DMS53 (cell line): ENCODE measurements around the gene SH3RF1.

Source experiments
- DNase-seq: peaks from one replicate; lab custom pipeline; 2025; lab: John Stamatoyannopoulos, UW

The SH3RF1 gene

GRCh38 chr4:169107528-169107927 is 163.2 kb downstream of the SH3RF1 start:
- no peak for DNase-seq

- DNase-seq, result no peak
Measured at GRCh38 chr4:169106696-169107229, 164.0 kb downstream of the SH3RF1 start.

GRCh38 chr4:169105620-169106019 is 165.1 kb downstream of the SH3RF1 start:
- DNase-seq, result no peak

DNA sequence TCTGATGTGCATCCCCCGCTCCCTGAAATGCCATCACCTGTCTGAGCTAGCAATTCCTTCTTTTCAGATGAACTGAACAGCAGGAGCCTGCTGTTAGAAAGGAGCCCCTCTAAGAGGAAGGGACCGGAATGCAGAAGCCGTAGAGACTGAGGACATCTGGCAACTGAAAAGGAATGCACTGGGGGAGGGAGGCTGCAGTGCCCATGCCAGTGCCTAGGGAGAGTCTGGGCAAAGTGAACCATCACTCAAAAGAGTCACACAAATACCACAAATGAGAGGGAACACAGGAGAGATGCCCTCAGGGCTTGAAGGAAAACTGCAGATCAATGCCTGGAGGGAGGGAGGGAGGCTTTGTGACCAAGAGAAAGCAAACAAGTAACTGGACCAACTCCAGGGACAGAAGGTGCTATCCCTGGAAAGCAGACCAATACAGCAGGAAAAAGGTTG is 166.8 kb downstream of the SH3RF1 start:
- DNase-seq, result no peak

- no peak for DNase-seq
Measured at GRCh38 chr4:169102026-169102425, 168.7 kb downstream of the SH3RF1 start.

- no peak for DNase-seq
Measured at GRCh38 chr4:169100670-169101101, 170.1 kb downstream of the SH3RF1 start.

DNA sequence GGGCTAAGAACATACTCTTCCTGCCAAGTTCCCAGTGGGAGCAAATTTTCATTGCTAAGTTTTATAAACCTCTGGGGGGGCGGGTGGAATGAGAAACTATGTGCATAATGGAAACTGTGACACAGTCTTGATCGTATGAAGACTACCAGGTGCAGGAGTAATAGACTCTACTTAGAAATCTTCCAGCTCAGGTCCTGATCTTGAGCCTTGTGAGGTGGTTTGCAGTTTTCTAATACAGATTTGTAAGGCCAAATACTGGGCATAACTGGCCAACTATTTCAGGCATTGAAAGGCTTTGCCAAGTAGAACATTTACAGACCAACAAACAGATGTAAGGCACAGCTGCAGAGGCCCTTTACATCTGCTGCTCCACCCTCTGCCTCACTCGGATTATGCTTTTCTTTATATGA is 171.0 kb downstream of the SH3RF1 start:
- no peak for DNase-seq

DNA sequence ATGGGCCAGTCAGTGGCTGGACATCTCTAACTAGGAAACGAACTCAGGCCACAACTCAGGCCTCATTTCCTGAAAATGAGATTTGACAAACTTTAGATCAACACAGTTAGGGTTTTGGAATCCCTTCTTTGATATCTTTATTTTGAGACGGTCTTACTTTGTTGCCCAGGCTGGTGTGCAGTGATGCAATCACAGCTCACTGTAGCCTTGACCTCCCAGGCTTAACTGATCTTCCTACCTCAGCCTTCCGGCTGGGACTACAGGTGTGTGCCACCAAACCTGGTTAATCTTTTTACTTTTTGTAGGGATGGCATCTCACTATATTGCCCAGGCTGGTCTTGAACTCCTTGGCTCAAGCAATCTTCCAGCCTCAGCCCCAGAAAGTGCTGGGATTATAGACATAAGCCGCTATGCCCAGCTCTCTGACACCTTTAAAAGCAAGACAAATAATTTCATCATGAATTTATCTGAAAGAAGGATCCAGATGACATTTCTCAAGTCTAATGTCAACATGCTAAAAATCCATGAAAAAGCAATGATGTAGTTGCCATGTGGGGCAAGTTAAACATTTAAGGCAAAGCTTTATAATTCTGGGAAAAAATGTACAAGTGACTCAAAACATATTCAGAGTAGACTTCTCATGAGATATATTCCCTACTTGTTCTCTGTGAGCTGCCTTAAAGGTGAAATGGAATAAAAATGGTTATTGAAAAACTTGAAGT is 171.6 kb downstream of the SH3RF1 start:
- no peak for DNase-seq

GRCh38 chr4:169098532-169098931 is 172.2 kb downstream of the SH3RF1 start:
- no peak for DNase-seq

DNA sequence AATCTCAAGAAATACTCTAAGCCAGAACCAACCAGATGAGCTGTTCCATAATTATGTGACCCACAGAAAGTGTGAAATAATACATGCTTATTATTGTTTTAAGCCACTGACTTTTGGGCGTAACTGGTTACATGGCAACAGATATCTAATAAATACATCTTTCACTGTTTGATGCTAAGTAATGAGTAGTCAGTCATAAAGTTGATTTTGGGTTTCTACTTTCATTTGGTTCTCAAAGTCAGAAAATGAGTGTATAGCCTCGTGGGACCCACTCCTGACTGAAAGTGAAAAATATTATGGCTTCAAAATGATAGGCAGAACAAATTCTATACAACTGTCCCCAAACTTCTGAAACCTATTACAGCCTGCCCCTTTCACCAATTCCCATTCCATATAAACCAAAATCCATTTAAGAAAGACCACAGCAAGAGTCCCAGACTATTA is 172.7 kb downstream of the SH3RF1 start:
- DNase-seq, result no peak

DNA sequence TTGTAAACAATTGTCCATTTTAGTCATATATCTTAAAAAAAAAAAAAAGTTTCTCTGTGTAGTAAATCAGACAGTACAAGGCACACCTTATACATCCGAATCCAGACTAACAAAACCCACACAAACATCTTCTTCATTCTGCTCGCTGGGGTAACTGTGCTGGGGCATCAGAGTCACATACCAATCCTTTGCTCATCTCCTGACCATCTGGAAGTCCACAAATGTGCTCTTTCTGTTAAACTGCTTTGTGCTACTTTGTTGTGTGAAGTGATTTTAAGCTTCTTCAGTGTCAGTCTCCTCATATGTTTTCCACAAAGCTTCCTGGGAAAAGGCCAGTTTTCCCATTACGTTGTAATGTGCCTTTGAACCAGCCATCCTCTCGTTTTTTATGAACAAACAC is 174.5 kb downstream of the SH3RF1 start:
- no peak for DNase-seq

GRCh38 chr4:169094656-169095231 is 176.0 kb downstream of the SH3RF1 start:
- DNase-seq, result no peak

GRCh38 chr4:169092889-169093522 is 177.8 kb downstream of the SH3RF1 start:
- DNase-seq, result no peak

DNA sequence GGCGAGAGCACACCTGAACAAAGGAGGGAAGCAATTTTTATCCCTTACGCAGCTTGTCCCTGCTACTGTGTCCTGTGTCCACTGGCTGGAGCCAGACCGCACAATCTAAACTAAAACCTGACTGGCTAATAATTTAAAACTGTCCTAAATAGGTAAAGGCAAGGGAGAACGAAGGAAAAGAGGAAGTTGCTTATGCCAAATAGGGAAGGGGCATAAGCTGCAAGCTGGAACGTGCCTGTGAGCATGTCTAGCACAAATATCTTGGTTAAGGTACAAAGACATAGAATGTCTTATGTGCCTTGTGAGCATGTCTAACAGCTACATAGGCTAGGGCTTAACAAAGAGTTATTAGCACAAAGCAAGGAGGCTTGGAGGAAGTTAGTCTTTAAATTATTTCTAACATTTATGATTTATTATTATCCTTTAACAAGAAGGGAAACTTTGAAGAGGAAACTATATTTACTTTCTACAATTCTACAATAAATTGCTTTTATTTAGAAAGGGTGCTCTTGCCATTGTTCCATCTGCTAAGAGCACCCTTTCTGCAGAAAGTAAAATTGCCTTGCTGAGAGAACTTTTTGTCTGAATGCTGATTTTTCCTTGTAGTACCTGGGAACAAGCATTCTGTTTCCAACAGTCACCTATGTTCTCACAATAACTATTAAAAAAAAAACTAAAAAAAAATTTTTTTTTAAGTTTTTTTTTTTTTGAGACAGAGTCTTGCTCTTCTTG is 180.1 kb downstream of the SH3RF1 start:
- no peak for DNase-seq

DNA sequence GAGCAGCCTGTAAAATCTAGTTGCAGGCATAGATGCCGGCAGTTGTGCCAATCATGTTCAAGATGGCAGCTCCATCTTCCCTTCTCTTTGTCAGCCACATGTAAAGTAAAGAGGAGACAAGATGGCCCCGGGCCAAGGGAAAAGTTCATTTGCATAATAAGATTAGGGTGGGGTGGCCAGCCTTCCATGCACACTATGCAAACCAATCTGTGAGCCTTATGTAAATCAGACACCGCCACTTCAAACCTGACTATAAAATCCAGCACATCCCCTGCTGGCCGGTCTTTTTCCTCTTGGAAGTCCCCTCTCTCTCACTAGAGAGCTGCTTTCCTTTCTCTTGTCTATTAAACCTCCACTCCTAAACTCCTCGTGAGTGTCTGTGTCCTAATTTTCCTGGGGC is 181.8 kb downstream of the SH3RF1 start:
- DNase-seq, result no peak

DNA sequence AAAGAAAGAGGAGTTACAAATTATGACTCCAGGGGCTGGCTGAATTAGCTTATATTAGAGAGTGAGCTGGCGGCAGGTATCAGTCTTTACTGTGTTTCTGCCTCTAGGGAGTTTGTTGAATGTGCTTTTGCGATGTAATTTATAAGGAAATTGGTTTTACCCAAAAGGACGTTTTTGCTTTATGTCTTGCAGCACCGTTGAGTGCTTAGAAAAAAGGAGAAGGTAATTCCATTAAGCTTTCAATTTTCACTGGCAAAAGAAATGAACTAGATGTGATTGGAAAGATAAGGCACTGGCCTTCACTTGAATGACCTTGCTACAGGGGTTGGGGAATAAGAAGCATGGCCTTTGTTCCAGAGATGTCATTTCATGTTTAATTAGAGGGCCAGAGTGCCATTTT is 185.8 kb downstream of the SH3RF1 start:
- DNase-seq, result no peak

DNA sequence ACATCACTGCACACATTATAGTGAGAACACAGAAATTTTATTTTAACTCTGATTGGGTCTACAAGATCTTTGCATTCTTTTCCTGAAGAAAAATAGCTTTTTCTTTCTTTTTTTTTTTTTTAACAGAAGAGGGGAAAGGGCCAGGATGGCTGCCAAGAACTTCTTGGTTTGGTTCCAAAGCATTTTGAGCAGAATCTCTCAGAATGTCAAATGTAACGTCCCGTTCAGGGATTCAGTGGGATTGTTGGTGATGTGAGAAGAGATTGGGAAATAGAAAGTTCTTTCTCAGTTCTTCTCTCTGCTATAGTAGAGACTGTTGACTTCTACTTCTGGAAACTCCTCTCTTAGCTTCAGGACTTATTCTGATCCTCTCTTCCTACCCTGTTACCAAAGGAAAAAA is 189.8 kb downstream of the SH3RF1 start:
- no peak for DNase-seq

DNA sequence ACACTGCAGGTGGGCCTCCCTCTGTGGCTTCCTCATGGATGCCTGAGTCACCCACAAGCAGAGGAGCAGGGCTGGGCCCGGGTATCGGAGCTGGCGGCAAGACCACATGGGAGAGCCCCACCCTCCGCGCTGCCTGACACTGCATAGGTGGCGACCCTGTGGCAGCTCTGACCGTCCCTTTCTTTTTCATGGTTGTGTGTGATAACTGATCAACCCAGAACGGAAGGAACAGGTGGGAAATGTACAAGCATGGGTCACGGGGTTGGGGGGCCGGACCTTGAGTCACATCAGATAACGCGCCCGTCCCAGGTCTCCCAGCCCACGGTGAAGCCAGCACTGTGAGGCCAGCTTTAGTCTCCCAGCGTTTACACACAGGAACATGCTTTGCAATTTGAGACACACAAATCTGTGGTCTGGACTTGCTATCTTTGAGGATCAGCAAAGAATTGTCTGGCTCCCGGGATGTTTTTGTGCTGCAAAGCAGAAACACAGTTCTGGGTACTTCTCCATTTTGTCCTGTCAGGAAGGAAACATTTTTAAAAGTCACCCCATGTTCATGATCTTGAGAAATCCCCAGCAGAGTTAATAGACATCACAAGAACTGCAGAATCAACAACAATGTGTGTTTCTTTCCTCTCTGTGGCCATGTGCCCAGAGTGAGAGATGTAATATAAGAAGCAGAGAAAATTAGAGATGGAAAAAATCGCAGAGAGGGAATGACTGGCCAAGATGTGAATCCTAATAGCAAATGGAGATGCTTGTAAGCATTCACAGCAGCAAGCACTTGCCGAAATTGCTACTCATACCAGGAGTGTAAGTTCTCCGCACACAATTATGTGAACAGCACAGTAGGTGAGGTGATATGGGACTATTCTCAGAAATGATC is 190.6 kb downstream of the SH3RF1 start:
- DNase-seq, result no peak

GRCh38 chr4:169074117-169074516 is 196.6 kb downstream of the SH3RF1 start:
- no peak for DNase-seq

GRCh38 chr4:169071747-169072146 is 199.0 kb downstream of the SH3RF1 start:
- no peak for DNase-seq

DNA sequence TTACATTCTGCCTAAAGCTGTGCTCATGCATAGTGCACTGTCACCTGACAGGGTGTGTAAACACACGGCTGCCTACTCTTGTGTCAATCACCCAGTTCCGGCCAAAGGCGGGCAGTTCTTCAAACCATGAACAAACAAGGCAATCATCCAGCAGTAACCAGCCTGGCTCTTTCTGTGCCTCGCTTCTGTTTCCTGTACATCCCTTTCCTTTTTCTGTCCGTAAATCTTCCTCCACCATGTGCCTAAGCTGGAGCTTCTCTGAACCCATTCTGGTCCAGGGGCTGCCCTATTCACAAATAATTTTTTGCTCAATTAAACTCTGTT is 199.9 kb downstream of the SH3RF1 start:
- DNase-seq, result peak; percentile 95
